Hepatocyte (in vitro differentiated cells): Measurements from ENCODE around the gene NEUROG1. TPM values are rescaled to one million over a fixed set of nuclear protein-coding genes. Genes with fewer than 3 reads are reported as not detected.

Experiments
- polyA plus RNA-seq: library from polyadenylated mRNA; unstranded; fragments of >200 nt; fragmentation: Nextera tagmentation; extraction: Ambion mirVana; gene quantifications from 2 replicates; pipeline ENCODE4 v1.2.1, GENCODE V29; 2016
- total RNA-seq: library from RNA; depleted of rRNA; stranded (reverse); fragments of >200 nt; gene quantifications from 2 replicates; pipeline ENCODE4 v1.2.3, GENCODE V29; 2014

NEUROG1 gene
- total and polyA plus RNA-seq, 2 experiments from 2014 or later = not detected

Other genes starting within 250 kb of the NEUROG1 start
- 304 and 311 TPM in 2 replicates for gene MACROH2A1, start 136.7 kb downstream of the NEUROG1 start, total RNA-seq
- gene MACROH2A1, start 136.7 kb downstream of the NEUROG1 start, polyA plus RNA-seq = 180 and 198 TPM in 2 replicates
- not detected in 2 replicates for gene DCANP1, start 88.6 kb downstream of the NEUROG1 start, total RNA-seq
- not detected in 2 replicates for gene DCANP1, start 88.6 kb downstream of the NEUROG1 start, polyA plus RNA-seq
- gene TIFAB, start 83.6 kb downstream of the NEUROG1 start, total RNA-seq = not detected in 2 replicates
- not detected in 2 replicates for gene TIFAB, start 83.6 kb downstream of the NEUROG1 start, polyA plus RNA-seq
- gene CXCL14, start 43.0 kb upstream of the NEUROG1 start, total RNA-seq = 52.5 and 56.1 TPM in 2 replicates
- 62.8 and 88.8 TPM in 2 replicates for gene CXCL14, start 43.0 kb upstream of the NEUROG1 start, polyA plus RNA-seq